ENCODE results near the gene SLIT3.

DNA sequence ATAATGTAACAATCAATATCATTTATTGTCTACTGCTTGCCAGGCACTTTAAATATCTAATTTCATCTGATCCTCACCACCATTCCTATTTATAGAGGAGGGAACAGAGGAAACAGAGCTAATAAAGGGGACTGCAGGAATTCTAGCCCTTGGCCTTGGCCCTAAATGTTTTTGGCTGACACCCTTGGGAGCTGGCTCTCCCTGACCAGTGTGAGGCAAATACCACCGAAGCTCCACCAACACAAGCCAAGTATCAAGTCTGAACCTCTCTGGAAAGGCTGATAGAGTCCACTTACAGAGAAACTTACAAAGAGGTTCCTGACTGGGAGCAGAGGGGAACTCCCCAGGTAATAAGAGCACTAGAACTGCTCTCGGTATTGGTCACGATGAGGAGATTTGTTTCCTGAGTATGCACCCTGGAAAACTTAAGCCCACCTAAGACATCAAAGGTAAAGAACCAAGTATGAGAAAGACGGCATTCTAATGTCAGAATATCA, 478.6 kb downstream of the SLIT3 start:
- TF ChIP-seq, protein P1, sequence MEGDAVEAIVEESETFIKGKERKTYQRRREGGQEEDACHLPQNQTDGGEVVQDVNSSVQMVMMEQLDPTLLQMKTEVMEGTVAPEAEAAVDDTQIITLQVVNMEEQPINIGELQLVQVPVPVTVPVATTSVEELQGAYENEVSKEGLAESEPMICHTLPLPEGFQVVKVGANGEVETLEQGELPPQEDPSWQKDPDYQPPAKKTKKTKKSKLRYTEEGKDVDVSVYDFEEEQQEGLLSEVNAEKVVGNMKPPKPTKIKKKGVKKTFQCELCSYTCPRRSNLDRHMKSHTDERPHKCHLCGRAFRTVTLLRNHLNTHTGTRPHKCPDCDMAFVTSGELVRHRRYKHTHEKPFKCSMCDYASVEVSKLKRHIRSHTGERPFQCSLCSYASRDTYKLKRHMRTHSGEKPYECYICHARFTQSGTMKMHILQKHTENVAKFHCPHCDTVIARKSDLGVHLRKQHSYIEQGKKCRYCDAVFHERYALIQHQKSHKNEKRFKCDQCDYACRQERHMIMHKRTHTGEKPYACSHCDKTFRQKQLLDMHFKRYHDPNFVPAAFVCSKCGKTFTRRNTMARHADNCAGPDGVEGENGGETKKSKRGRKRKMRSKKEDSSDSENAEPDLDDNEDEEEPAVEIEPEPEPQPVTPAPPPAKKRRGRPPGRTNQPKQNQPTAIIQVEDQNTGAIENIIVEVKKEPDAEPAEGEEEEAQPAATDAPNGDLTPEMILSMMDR (IDR thresholded peaks at IDR 0.05): no peak
- TF ChIP-seq EZH2phosphoT487 (IDR thresholded peaks at IDR 0.05): no peak
